ENCODE results near the gene DESI1.

DNA sequence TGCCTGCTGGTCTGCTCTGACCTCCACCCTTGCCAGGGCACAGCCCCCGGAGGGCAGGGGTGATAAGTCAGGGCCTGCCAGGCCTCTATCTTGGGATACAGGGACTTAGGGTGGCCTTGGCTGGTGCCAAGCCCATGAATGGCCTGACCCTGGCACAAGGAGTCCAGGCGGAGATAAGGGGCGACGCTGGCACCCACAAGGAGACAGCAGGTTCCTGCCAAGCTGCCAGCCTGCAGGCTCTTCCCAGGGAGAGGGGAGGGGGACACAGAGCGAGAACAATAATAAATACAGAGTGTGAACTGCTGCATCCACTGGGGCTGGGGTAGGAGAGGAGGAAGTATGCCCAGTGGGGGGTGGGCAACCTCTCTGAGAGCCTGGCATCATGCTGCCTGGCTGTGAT lies 59.1 kb downstream of the DESI1 start:
- TF ChIP-seq ZNF274 (IDR thresholded peaks at IDR 0.05; ENCODE audit: low read depth, low read length): no peak
- TF ChIP-seq YY1 (IDR thresholded peaks at IDR 0.05; ENCODE audit: insufficient read depth, insufficient read length): no peak
- TF ChIP-seq SUZ12 (IDR thresholded peaks at IDR 0.05; ENCODE audit: extremely low read depth, insufficient read depth, insufficient read length): no peak
